ENCODE results near the gene USP17L5. TPM values are rescaled to one million over a fixed set of nuclear protein-coding genes. Genes with fewer than 3 reads are reported as not detected.
"Not testable (repeated sequence)": the region's sequence is repeated elsewhere in the genome, so short reads cannot be mapped to it uniquely, and the experiment has no call there.

Gene USP17L5
- not detected in 2 replicates for total RNA-seq

GRCh38 chr4:9339103-9339502 is at the start of gene USP17L5:
USP17L5 (plus strand) TSS chr4:9339403; CDS start chr4:9339403, 0 bp downstream.
- not testable (repeated sequence) for DNase-seq (ENCODE audit: low read depth); H3K4me3 ChIP-seq (ENCODE audit: low read depth, low read length)

GRCh38 chr4:9324191-9324590 is 15.0 kb upstream of the USP17L5 start:
- not testable (repeated sequence) for H3K4me3 ChIP-seq (ENCODE audit: low read depth, low read length); DNase-seq (ENCODE audit: low read depth)

GRCh38 chr4:9324865-9325264 is 14.3 kb upstream of the USP17L5 start, which contains the start of gene USP17L24:
USP17L24 (plus strand) TSS chr4:9325165; CDS start chr4:9325165, 0 bp downstream.
- H3K4me3 ChIP-seq (ENCODE audit: low read depth, low read length); DNase-seq (ENCODE audit: low read depth): not testable (repeated sequence)

GRCh38 chr4:9329611-9330010 is 9.6 kb upstream of the USP17L5 start, which contains the start of gene USP17L25:
USP17L25 (plus strand) TSS chr4:9329911; CDS start chr4:9329911, 0 bp downstream.
- DNase-seq (ENCODE audit: low read depth); H3K4me3 ChIP-seq (ENCODE audit: low read depth, low read length): not testable (repeated sequence)

GRCh38 chr4:9334358-9334757 is 4.8 kb upstream of the USP17L5 start, which contains the start of gene USP17L26:
USP17L26 (plus strand) TSS chr4:9334658; CDS start chr4:9334658, 0 bp downstream.
- H3K4me3 ChIP-seq (ENCODE audit: low read depth, low read length); DNase-seq (ENCODE audit: low read depth): not testable (repeated sequence)

- DNase-seq (ENCODE audit: low read depth); H3K4me3 ChIP-seq (ENCODE audit: low read depth, low read length): not testable (repeated sequence)
Measured at GRCh38 chr4:9343848-9344247, 4.6 kb downstream of the USP17L5 start, which contains the start of gene USP17L27. USP17L27 (plus strand) TSS chr4:9344148; CDS start chr4:9344148, 0 bp downstream.

GRCh38 chr4:9348593-9348992 is 9.4 kb downstream of the USP17L5 start, which contains the start of gene USP17L28:
USP17L28 (plus strand) TSS chr4:9348893; CDS start chr4:9348893, 0 bp downstream.
- not testable (repeated sequence) for DNase-seq (ENCODE audit: low read depth); H3K4me3 ChIP-seq (ENCODE audit: low read depth, low read length)

GRCh38 chr4:9350866-9351265 is 11.7 kb downstream of the USP17L5 start:
- H3K4me3 ChIP-seq (ENCODE audit: low read depth, low read length); DNase-seq (ENCODE audit: low read depth): not testable (repeated sequence)

GRCh38 chr4:9353338-9353737 is 14.1 kb downstream of the USP17L5 start, which contains the start of gene USP17L29:
USP17L29 (plus strand) TSS chr4:9353638; CDS start chr4:9353638, 0 bp downstream.
- H3K4me3 ChIP-seq (ENCODE audit: low read depth, low read length); DNase-seq (ENCODE audit: low read depth): not testable (repeated sequence)

GRCh38 chr4:9362829-9363228 is 23.6 kb downstream of the USP17L5 start, which contains the start of gene USP17L30:
USP17L30 (plus strand) TSS chr4:9363129; CDS start chr4:9363129, 0 bp downstream.
- not testable (repeated sequence) for H3K4me3 ChIP-seq (ENCODE audit: low read depth, low read length); DNase-seq (ENCODE audit: low read depth)

GRCh38 chr4:9379881-9380280 is 40.7 kb downstream of the USP17L5 start:
- DNase-seq (ENCODE audit: low read depth); H3K4me3 ChIP-seq (ENCODE audit: low read depth, low read length): not testable (repeated sequence)

GRCh38 chr4:9381012-9381534 is 41.9 kb downstream of the USP17L5 start:
- H3K4me3 ChIP-seq (ENCODE audit: low read depth, low read length), result peak overlapping the region; percentile 37
- DNase-seq (ENCODE audit: low read depth), result not testable (repeated sequence)
- TF ChIP-seq CTCF (IDR thresholded peaks at IDR 0.05; ENCODE audit: insufficient read depth, low read depth, low read length), result peak; percentile 35

- no peak for TF ChIP-seq CTCF (IDR thresholded peaks at IDR 0.05; ENCODE audit: insufficient read depth, low read depth, low read length)
- DNase-seq (ENCODE audit: low read depth), result no peak
- H3K4me3 ChIP-seq (ENCODE audit: low read depth, low read length), result no peak overlapping the region
Measured at GRCh38 chr4:9384126-9384525, 44.9 kb downstream of the USP17L5 start.

- not testable (repeated sequence) for DNase-seq (ENCODE audit: low read depth); H3K4me3 ChIP-seq (ENCODE audit: low read depth, low read length)
Measured at GRCh38 chr4:9389001-9389400, 49.8 kb downstream of the USP17L5 start.

Data from fibroblast of villous mesenchyme (primary cell).